GM19324 (cell line): ENCODE measurements around the gene DDX20.
"Not testable (repeated sequence)": the region's sequence is repeated elsewhere in the genome, so short reads cannot be mapped to it uniquely, and the experiment has no call there.

Source experiments
- ATAC-seq: cut with Tn5 transposase; IDR thresholded peaks from one replicate; pipeline ENCODE4 v1.9.1; 2021; ENCODE audit warnings: mild to moderate bottlenecking, moderate library complexity; ENCODE audit not compliant: unreplicated experiment, low FRiP score

Gene DDX20

DNA sequence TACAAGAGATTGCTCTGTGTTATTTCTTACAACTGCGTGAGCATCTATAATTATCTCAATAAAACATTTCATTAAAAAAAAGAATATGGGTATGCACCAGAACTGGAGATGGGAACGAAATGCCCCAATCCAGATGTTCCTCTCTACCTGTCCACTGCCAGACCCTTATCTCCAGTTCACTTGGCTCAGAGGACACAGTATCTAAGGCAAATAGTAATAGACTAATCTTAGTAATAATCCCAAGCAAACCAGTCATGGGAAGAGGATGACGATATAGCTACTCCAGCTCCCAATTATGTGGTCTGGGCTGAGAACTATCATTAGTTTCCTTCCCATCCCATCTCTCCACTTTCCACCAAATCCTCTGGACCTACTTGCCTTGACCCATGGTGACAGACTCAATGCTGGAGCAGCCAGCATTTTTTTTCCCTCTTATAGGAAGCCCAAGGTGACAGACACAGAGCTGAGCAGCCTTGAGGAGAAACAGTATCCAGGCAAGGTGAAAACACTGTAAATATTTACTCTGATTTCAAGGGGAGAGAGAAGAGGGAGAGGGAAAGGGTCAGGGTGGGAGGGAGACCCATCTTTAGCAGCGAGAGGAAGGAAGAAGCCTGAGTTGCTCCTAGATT, 28.7 kb downstream of the DDX20 start:
- ATAC-seq, result no peak

- ATAC-seq, result no peak
These were observed 31.0 kb downstream of the DDX20 start for GRCh38 chr1:111786669-111787207.

DNA sequence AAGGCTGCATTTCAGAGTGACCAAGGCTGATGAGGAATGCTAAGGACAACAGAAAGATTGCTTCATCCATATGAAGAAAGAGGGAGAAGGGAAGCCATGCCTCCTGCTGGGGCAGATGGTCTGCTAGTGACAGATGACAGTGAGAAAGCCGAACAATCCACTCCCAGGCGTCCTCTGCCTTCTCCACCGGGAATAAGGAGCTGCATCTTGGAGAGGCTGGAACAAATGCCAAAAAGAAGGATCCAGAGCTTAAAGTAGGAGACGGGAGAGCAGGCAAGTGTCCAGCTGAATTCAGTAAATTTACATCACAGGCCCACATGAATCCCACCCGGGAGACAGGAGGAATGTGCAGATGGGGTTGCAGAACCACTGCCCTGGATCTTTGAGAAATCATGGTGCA, 33.4 kb downstream of the DDX20 start:
- ATAC-seq, result no peak

DNA sequence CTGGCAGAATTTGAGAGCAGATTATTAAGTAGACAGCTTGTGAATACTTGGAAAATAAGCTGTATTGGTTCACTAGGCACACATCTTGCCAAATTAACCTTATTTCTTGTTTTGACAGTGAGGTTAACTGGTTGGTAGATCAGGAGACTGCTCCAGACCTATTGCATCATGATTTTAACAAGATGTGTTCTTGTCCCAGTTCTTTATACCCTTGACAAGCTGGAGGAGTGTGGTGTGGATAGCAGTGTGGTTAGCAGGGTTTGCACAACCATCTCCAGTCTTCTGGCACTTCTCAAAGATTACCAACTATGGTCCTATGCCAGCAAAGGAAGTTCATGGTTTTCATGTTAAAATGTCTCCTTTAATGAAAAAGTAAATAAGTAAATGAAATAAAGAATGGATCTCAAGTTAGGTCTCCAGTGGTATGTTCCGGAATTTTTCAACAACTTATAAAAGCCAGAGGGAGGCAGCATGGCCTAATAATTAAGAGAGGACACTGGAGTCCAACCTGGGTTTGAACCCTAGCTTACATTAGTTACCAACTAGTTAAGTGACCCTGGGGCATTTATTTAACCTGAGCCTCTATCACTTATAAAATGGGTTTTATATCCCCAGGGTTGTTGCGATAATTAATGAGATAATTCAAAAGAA, 34.1 kb downstream of the DDX20 start:
- no peak for ATAC-seq

DNA sequence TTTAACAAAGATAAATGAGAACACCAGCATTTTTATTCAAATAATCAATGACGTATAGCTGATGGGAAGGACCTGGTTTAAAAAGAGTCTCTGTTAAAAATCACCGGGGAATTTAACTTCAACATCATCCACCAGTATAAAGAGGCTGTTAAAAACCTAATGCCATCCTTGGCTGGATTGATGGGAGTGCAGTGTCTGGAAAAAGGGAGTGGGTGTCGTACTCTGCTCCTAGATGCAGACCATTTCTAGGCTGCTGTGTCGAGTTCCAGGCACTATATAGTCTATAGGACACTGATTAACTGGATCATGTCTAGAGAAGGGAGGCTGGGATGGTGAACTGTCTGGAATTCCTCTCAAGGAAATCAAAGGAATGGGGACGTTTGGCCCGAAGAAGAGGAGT, 36.1 kb downstream of the DDX20 start:
- no peak for ATAC-seq

DNA sequence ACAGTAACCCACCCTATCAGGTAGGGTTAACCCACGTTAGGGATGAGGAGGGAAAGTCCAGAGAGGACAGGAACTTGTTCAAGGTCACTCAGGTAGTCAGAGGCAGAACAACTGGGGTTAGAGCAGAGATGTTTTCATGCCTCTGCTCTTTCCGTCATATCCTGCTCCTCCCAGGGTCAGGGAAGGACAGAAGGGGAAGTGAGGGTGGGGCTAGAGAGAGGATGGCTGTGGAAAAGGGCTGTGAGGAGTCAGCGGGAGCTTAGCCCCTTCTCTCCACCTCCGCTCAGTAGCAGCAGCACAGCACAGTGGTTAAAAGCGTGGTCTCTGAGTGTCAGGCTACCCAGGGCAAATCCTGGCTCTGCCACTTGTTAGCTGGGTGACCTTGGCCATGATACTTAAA, 36.5 kb downstream of the DDX20 start:
- ATAC-seq, result no peak

GRCh38 chr1:111793923-111794322, 38.2 kb downstream of the DDX20 start:
- ATAC-seq, result no peak

DNA sequence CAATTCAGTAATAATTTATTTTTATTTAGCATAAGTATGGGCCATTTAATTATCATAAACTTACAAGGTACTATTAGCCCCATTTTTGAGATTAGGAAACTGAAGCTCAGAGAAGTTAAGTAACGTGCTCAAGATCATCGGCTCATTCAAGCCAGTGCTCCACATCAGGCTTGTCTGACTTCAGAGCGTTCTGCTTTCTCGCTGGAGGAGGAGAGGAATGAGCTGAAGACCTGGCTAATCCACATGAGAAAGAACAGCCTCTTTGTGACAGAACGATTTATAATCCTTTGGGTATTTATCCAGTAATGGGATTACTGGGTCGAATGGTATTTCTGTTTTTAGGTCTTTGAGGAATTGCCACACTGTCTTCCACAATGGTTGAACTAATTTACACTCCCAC, 39.7 kb downstream of the DDX20 start:
- ATAC-seq, result no peak

GRCh38 chr1:111798580-111798979, 42.9 kb downstream of the DDX20 start:
- ATAC-seq, result no peak

- not testable (repeated sequence) for ATAC-seq
These were observed 44.0 kb downstream of the DDX20 start for GRCh38 chr1:111799722-111800121.

GRCh38 chr1:111801071-111801850, 45.6 kb downstream of the DDX20 start:
- no peak for ATAC-seq

DNA sequence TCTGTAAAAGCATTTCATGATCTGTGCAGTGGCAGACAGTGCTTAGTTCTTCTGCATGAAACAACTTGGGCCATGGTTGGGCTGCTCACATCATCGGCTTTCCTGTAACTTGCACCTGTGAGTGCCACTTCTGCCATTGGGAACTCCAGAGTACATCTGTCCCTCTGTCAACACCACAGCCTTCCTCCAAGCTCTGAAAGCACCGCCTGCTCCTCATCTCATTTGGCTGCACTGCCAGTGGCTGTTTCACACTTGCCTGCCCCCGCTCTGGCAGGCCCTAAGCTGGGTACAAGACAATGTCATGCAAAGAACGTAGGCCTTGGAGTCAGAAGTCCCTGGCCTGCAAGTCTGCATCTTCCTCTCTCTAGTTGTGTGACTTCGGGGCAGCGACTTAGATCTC, 46.4 kb downstream of the DDX20 start:
- no peak for ATAC-seq

- no peak for ATAC-seq
These were observed 47.3 kb downstream of the DDX20 start for GRCh38 chr1:111802984-111803383.

DNA sequence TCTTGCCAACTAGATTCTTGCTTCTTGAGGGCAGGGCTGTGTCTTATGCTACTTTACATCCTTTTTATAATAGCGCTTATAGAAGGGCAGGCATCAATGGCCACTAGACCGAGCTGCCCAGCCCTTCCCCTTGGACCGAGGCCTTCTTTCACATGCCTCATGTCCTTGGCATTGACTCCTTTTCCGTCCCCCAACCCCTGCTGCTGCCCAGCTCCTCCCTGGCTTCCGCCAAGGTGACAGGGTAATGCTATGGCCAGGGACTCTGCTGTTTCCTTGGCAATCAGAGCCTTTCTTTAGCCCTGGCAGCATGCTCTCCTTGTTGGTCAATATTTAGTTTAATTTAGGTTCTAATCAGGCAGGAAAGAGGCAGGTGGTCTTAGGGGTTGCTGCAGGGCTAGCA, 48.2 kb downstream of the DDX20 start:
- no peak for ATAC-seq

GRCh38 chr1:111804776-111805175, 49.1 kb downstream of the DDX20 start:
- no peak for ATAC-seq

GRCh38 chr1:111805251-111805650, 49.5 kb downstream of the DDX20 start:
- ATAC-seq, result no peak

- ATAC-seq, result no peak
These were observed 56.2 kb downstream of the DDX20 start for GRCh38 chr1:111811891-111812290.

GRCh38 chr1:111812306-111812705, 56.6 kb downstream of the DDX20 start:
- no peak for ATAC-seq

- no peak for ATAC-seq
These were observed 58.0 kb downstream of the DDX20 start for GRCh38 chr1:111813440-111814304.

- ATAC-seq, result no peak
These were observed 58.6 kb downstream of the DDX20 start for GRCh38 chr1:111814305-111814628.

DNA sequence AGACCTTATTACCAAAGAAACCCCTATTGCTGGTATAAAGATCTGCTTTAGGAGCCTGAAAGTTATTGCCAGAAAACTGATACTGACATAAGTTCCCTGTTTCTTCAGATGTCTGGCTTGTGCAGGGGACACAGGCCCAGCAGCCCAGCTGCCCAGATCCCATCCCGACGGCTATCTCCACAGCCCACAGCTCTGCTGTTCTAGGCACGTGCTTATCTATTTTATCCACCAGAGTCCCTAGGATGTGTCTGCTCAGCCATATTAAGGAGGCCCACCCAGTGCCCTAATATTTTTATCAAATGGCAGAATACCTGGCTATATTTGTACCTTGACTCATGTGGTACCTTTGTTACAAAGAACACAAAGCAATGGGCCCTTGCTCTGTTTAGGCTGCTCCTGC, 58.9 kb downstream of the DDX20 start:
- no peak for ATAC-seq
